Stimulated activated naive B cell treated with anti-CD40 and anti-IgM and Interleukin-4, amounts not matched to agents 10 μg/mL and 1 μg/mL and 100 μg/mL, for 72 hours (primary cell): ENCODE measurements around the gene POU6F2.
"Not testable (repeated sequence)": the region's sequence is repeated elsewhere in the genome, so short reads cannot be mapped to it uniquely, and the experiment has no call there.

Experiments used
- ATAC-seq, 2 donors: fragments of 150-1000 bp; cut with Tn5 transposase; replicated peaks; 2 replicates each; pipeline ENCODE4 v1.10.0; 2021; ENCODE audit warnings: moderate library complexity in 1 of 2
- DNase-seq: peaks from one replicate; pipeline ENCODE4 v3.0.0; 2021
- H3K27ac Mint-ChIP-seq: one replicate; pipeline ENCODE4 v1.8.0; 2022; ENCODE audit warnings: mild to moderate bottlenecking, mixed read lengths
- H3K27me3 Mint-ChIP-seq, 2 donors: one replicate each; pipeline ENCODE4 v1.8.0; 2022; ENCODE audit warnings: mixed read lengths in 2 of 2
- H3K36me3 Mint-ChIP-seq, 2 donors: one replicate each; pipeline ENCODE4 v1.8.0; 2022; ENCODE audit warnings: mixed read lengths in 2 of 2, mild to moderate bottlenecking in 1 of 2
- H3K4me1 Mint-ChIP-seq, 2 donors: one replicate each; pipeline ENCODE4 v1.8.0; 2022; ENCODE audit warnings: mixed read lengths in 2 of 2, mild to moderate bottlenecking in 1 of 2
- H3K4me3 Mint-ChIP-seq, 2 donors: one replicate each; pipeline ENCODE4 v1.8.0; 2022; ENCODE audit warnings: mild to moderate bottlenecking in 2 of 2, mixed read lengths in 2 of 2, moderate library complexity in 1 of 2
- H3K9me3 Mint-ChIP-seq, 2 donors: one replicate each; pipeline ENCODE4 v1.8.0; 2022; ENCODE audit warnings: mixed read lengths in 2 of 2, mild to moderate bottlenecking in 1 of 2

POU6F2 gene

DNA sequence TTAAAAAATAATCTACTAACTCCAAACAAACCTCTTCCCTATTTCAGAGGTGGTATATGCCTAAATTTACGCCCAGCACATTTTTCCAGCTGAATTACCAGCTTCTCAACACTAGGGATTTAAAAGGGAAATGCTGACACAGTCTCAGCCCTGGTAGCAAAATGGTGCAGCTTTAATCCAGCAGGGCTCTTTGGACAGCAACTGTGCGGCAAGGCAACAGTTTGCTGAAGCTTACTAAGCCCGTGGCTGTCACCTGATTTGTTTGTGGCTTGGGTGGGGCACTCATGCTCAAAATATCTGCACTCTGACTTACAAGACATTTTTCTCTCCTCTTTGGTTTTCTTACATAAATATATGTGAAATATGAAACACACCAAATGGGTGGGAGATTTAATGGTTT, 206.7 kb downstream of the POU6F2 start:
- Mint-ChIP-seq H3K9me3 (peaks cover 0 to 4% of the 10 kb centered on the region in 2 donors), H3K27ac (no peak overlapping the region), H3K4me3 (no peak overlapping the region), H3K27me3 (no peaks in the 10 kb centered on the region), H3K4me1 (no peaks in the 10 kb centered on the region), H3K36me3 (no peaks in the 10 kb centered on the region)
- ATAC-seq (no peak), DNase-seq (no peak)

DNA sequence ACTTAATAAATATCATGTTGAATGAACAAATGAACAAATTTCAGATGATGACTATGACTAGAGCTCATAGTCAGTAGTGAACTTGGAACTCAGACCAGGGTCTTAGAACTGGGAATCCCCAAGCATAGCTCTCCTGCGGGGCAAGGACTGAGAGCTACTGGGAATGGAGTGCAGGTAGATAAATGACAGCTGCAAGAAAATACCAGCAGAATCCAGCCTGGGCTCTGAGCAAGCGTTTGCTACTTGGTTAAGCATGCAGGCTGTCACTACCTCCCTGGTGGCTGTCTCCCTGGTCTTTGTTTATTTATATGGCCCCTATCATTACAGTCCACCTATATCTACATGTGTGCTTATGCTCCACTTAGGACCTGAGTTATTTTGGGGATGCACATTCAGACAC, 208.4 kb downstream of the POU6F2 start:
- no peak overlapping the region for H3K4me3 Mint-ChIP-seq
- peaks cover 0 to 4% of the 10 kb centered on the region in 2 donors for H3K9me3 Mint-ChIP-seq
- no peaks in the 10 kb centered on the region for H3K27me3 Mint-ChIP-seq
- DNase-seq, result no peak
- ATAC-seq, result no peak
- no peak overlapping the region for H3K27ac Mint-ChIP-seq
- H3K36me3 Mint-ChIP-seq, result no peaks in the 10 kb centered on the region
- H3K4me1 Mint-ChIP-seq, result no peaks in the 10 kb centered on the region

DNA sequence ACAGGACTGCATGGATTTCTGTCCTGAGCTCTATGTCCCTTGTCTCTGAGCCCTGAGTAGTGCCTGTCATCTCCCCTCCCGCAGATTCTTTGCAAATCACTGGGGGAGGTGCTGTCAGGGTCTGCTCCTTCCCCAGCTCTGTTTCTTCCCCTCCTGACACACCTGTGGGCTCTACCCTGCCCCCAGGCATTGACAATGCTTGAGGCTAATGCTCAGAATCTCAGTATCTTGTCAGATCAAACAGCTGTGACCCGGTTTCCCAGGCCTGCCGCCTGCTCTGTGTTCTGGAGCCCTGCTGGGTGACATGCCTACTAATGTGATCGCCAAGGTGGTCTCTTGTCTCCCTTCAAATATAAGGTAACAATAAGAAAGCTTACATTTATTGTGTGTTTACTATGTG, 209.0 kb downstream of the POU6F2 start:
- no peaks in the 10 kb centered on the region for H3K36me3 Mint-ChIP-seq
- H3K4me3 Mint-ChIP-seq, result no peak overlapping the region
- DNase-seq, result no peak
- no peaks in the 10 kb centered on the region for H3K4me1 Mint-ChIP-seq
- no peaks in the 10 kb centered on the region for H3K27me3 Mint-ChIP-seq
- no peak overlapping the region for H3K27ac Mint-ChIP-seq
- no peak for ATAC-seq
- peaks cover 0 to 4% of the 10 kb centered on the region in 2 donors for H3K9me3 Mint-ChIP-seq

DNA sequence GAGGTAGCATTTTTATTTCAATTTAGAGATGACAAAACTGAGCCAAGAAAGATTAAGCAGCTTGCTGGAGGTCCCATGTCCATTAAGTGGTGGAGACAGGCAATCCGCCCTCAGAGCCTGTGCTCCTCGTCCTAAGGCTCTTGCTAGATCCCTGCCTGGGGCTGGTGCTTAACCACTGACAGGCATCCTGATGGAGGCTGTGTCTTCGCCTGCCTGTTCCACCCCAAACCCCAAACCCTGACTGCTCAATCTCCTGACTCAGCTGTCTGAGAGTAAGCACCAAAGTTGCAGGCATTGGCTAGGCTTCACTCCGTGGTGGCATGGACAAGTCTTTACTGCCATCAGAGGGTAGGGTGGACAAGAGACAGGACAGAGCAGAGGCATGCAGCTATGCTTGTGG, 209.4 kb downstream of the POU6F2 start:
- Mint-ChIP-seq H3K4me1 (no peaks in the 10 kb centered on the region), H3K36me3 (no peaks in the 10 kb centered on the region), H3K27me3 (peaks cover 0 to 3% of the 10 kb centered on the region in 2 donors), H3K27ac (no peak overlapping the region), H3K4me3 (no peak overlapping the region), H3K9me3 (peaks cover 0 to 4% of the 10 kb centered on the region in 2 donors)
- no peak for DNase-seq
- ATAC-seq, result no peak

DNA sequence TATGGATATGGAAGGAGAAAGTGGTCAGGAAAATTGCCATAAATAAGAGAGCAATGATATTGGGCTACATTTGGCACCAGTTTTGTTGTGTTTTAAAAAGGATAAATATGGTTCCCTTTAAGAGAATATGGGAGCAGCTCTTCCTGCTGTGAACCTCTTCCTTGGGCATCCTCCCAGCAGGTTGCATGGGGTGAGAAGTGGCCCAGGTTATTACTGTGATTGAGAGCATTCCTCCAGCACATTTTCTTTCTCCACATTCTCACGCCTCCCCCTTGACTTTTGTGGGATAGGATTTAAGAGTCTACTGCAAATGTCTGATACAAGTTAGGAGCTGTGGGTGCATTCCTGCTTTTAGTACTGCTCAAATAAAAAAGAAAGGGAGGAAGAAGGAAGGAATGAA, 214.8 kb downstream of the POU6F2 start:
- Mint-ChIP-seq H3K4me3 (no peak overlapping the region), H3K9me3 (no peaks in the 10 kb centered on the region), H3K27ac (no peak overlapping the region), H3K36me3 (no peaks in the 10 kb centered on the region), H3K4me1 (no peaks in the 10 kb centered on the region), H3K27me3 (peaks cover 0 to 5% of the 10 kb centered on the region in 2 donors)
- ATAC-seq, result no peak
- DNase-seq, result no peak

DNA sequence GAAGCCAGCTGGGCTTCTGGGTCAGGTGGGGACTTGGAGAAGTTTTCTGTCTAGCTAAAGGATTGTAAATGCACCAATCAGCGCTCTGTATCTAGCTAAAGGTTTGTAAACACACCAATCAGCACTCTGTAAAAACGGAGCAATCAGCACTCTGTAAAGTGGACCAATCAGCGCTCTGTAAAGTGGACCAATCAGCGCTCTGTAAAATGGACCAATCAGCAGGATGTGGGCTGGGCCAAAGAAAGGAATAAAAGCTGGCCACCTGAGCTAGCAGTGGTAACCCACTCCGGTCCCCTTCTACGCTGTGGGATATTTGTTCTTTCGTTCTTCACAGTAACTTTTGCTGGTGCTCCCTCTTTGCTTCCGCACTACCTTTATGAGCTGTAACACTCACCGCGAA, 216.7 kb downstream of the POU6F2 start:
- not testable (repeated sequence) for H3K27me3 Mint-ChIP-seq, ATAC-seq, DNase-seq, H3K4me3 Mint-ChIP-seq, H3K9me3 Mint-ChIP-seq, H3K4me1 Mint-ChIP-seq, H3K27ac Mint-ChIP-seq, H3K36me3 Mint-ChIP-seq

DNA sequence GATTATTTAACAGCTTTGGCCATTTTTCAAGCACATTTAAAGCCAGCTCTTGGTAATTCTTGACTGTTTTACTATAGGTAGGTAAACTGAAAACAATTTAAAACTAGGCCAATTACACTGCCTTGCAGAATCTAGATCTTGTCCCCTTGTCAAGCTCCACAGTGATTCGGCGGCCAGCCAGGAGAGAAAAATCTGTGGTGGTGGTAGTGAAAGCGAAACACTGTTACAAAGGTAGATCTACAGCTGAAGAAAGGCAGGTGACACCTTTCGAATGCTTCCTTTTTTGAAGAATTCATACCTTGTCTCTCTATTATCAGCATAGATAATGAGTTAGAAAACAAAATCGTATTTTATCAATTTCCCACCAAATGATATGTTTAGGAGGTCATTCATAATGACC, 218.3 kb downstream of the POU6F2 start:
- Mint-ChIP-seq H3K9me3 (no peaks in the 10 kb centered on the region), H3K27me3 (peaks cover 0 to 5% of the 10 kb centered on the region in 2 donors)

DNA sequence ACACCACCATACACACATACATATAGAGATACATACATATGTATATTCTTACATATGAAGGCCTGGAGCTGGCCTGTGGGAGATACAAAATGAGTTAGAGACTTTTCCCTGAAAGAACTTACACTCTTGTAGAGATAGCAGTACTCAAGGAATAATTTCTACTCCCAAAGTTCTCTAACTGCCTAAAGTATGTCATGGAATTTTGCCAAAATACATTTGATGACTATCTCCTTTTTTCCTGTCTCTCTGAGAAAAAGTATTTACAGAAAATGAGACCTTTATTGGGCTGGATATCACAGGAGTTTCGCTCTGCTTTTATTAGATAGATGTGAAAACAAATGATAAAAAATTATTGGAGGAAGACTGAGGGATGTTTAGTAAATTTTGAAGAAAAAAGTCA, 220.1 kb downstream of the POU6F2 start:
- Mint-ChIP-seq H3K27ac (no peak overlapping the region), H3K4me1 (no peaks in the 10 kb centered on the region), H3K36me3 (no peaks in the 10 kb centered on the region), H3K4me3 (no peak overlapping the region), H3K27me3 (no peaks in the 10 kb centered on the region), H3K9me3 (no peaks in the 10 kb centered on the region)
- ATAC-seq (no peak), DNase-seq (no peak)

More for the DNA sequence above, 218.3 kb downstream of the POU6F2 start:
- no peak for DNase-seq
- H3K4me1 Mint-ChIP-seq, result no peaks in the 10 kb centered on the region
- ATAC-seq, result no peak
- H3K36me3 Mint-ChIP-seq, result no peaks in the 10 kb centered on the region
- no peak overlapping the region for H3K27ac Mint-ChIP-seq
- no peak overlapping the region for H3K4me3 Mint-ChIP-seq

DNA sequence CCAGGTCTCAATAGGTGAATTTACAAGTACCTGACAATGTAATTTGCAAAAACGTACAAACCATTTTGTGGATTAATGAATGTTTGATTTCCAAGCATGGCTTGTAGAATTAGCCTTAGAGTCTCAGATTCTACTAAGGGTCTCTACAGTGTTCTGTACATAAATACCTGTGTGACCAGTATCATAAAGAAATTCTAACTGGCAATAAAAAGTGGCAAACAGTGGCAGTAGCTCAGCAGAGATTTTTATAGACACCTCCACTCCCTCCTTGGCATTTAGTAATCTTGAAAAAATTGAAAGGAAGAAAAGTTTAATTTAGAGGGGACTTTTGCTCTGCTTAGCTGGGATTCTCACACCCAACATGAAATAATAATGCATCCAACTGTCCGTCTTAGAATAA, 220.8 kb downstream of the POU6F2 start:
- DNase-seq (no peak), ATAC-seq (no peak)
- Mint-ChIP-seq H3K4me3 (no peak overlapping the region), H3K27ac (no peak overlapping the region), H3K4me1 (no peaks in the 10 kb centered on the region), H3K9me3 (no peaks in the 10 kb centered on the region), H3K27me3 (no peaks in the 10 kb centered on the region), H3K36me3 (no peaks in the 10 kb centered on the region)

DNA sequence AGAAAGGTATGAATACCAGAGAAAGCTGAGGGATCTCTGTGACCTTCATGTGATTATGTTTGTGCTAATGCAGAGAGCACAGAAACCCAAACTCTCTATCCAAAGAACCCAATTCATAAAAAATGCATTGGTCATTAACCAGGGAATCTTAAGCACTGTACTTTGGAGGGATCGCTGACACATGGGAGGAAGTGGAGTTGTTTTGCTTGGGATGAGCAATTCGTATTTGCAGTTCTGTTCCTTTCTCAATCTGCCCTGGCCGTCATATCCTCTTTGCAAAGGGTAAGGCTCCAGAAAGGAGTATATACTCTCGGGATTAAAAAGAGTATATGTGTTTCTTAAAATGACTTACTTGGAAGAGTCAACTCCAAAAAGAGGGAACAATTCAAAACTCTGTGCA, 221.3 kb downstream of the POU6F2 start:
- H3K9me3 Mint-ChIP-seq, result no peaks in the 10 kb centered on the region
- H3K27ac Mint-ChIP-seq, result no peak overlapping the region
- no peaks in the 10 kb centered on the region for H3K27me3 Mint-ChIP-seq
- H3K4me3 Mint-ChIP-seq, result no peak overlapping the region
- ATAC-seq (no peak), DNase-seq (no peak)
- no peaks in the 10 kb centered on the region for H3K36me3 Mint-ChIP-seq
- no peaks in the 10 kb centered on the region for H3K4me1 Mint-ChIP-seq

DNA sequence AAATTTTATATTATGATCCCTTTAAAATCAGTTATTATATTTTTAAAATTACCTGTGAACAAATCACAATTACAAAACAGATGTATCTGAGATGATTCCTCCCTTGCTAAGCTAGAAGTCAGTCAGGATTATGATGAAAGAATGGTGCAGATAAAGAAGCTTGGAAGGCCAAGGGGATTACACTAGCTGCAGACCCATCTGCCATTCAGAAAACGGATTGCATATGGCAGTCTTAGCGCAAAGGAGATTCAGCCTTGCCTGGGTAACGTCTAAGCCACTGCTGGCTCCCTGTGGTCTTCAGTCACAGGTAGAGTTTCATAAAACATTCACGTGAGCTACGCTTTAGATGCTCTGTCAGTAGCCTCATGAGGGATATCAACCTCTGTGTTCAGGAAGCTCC, 222.2 kb downstream of the POU6F2 start:
- no peaks in the 10 kb centered on the region for H3K27me3 Mint-ChIP-seq
- H3K4me3 Mint-ChIP-seq, result no peak overlapping the region
- no peak overlapping the region for H3K27ac Mint-ChIP-seq
- ATAC-seq (no peak), DNase-seq (no peak)
- H3K9me3 Mint-ChIP-seq, result no peaks in the 10 kb centered on the region
- H3K4me1 Mint-ChIP-seq, result no peaks in the 10 kb centered on the region
- H3K36me3 Mint-ChIP-seq, result no peaks in the 10 kb centered on the region

DNA sequence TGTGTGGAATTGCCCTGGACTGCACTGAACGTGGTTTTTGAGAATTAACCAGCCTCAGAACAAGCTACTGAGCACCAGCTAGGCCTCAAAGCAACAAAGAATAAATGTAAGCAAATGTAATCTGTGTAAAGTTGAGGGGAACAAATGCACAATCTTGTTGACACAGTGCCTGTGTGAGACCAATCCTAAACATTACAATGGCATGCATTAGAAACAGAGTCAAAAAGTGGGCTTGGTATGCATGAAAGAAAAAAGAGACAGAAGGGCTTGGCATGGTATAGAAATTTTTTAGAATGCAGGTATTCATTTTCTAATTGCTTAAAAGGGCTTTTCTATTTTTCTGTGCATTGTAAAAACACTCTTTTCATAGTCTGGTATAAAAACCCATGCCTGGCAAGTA, 224.3 kb downstream of the POU6F2 start:
- no peaks in the 10 kb centered on the region for H3K27me3 Mint-ChIP-seq
- H3K36me3 Mint-ChIP-seq, result no peaks in the 10 kb centered on the region
- H3K4me3 Mint-ChIP-seq, result no peak overlapping the region
- ATAC-seq, result no peak
- H3K9me3 Mint-ChIP-seq, result no peaks in the 10 kb centered on the region
- H3K27ac Mint-ChIP-seq, result no peak overlapping the region
- DNase-seq, result no peak
- H3K4me1 Mint-ChIP-seq, result no peaks in the 10 kb centered on the region

DNA sequence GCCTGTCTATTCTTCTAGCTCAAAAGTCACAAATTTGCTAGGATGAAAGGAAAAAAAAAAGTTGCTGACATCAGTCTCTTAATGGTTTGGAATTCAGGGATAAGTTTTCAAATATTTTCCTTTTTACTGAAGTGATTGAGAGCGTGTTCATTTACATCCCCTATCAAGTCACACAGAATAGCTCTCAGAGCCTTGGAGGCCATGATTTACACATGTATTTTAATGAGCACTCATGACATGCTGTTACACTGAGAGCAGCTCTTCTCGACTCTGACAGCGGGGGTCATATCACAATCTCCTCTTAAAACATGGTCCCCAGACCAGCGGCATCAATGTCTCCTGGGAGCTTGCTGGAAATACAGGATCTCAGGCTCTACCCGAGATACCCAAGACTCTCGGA, 232.7 kb downstream of the POU6F2 start:
- Mint-ChIP-seq H3K27ac (no peak overlapping the region), H3K4me3 (no peak overlapping the region), H3K9me3 (no peaks in the 10 kb centered on the region), H3K4me1 (no peaks in the 10 kb centered on the region), H3K27me3 (no peaks in the 10 kb centered on the region), H3K36me3 (no peaks in the 10 kb centered on the region)
- DNase-seq (no peak), ATAC-seq (no peak)

DNA sequence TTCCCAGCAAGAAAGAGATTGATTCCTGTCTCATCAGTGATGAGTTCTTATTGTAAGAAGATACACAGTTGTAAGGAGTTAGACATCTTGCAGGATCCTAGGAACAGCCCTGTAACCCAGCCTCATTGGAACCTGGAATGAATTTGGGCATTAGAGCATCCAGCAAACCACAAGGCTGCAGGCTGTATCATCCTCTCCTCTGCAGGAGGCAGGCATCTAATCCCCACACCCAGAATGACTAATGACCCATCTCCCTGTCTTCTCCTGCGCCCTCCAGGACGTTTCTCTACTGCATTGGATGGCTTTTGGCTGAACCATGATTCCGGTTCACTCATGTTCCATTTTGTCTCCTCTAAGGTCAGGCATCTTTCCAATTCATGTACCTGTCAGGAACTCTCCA, 233.9 kb downstream of the POU6F2 start:
- no peaks in the 10 kb centered on the region for H3K4me1 Mint-ChIP-seq
- H3K36me3 Mint-ChIP-seq, result no peaks in the 10 kb centered on the region

DNA sequence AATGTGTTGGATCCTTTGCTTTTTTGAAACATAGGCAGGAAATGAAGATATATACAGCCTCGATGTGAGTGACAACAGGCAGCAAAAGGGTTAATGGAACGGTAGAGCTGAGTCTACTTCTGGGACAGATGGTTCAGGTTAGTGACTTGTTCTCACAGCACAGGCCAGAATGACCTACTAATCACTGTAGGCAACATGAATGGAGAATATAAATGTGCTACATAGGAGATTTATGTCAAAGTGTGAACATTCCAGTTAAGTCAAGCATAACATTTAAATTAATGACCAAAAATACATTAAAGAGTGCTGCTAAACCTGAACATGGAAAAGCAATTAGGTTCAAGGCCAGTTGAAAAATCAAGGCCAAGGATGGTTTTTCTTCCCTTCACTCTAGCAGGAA, 235.2 kb downstream of the POU6F2 start:
- no peak for ATAC-seq
- Mint-ChIP-seq H3K4me1 (no peaks in the 10 kb centered on the region), H3K27ac (no peak overlapping the region), H3K27me3 (peaks cover 0 to 6% of the 10 kb centered on the region in 2 donors), H3K9me3 (no peaks in the 10 kb centered on the region), H3K36me3 (no peaks in the 10 kb centered on the region), H3K4me3 (no peak overlapping the region)
- DNase-seq, result no peak

More for the DNA sequence above, 233.9 kb downstream of the POU6F2 start:
- no peak for DNase-seq
- no peak overlapping the region for H3K4me3 Mint-ChIP-seq
- peaks cover 0 to 6% of the 10 kb centered on the region in 2 donors for H3K27me3 Mint-ChIP-seq
- no peaks in the 10 kb centered on the region for H3K9me3 Mint-ChIP-seq
- no peak for ATAC-seq
- no peak overlapping the region for H3K27ac Mint-ChIP-seq

DNA sequence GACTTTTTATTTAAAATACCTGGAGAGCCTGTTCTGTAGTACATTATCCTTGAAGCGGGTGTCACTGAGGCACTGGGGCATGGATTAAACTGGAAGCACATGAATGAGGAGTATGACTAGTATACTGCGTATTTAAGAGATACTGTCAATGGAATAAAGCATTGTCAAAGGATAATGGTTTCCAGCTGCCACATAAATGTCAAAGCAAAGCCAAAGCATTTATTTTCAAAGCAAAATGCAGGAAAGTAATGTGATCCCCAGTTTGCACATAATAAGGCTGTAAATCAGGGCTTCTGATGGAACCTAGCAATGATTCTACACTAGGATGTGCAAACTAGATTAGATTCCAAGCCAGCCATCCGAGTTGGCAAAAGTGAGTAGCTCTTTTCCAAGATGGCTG, 240.1 kb downstream of the POU6F2 start:
- ATAC-seq, result no peak
- no peaks in the 10 kb centered on the region for H3K9me3 Mint-ChIP-seq
- H3K27ac Mint-ChIP-seq, result no peak overlapping the region
- DNase-seq, result no peak
- no peaks in the 10 kb centered on the region for H3K4me1 Mint-ChIP-seq
- H3K36me3 Mint-ChIP-seq, result no peaks in the 10 kb centered on the region
- no peak overlapping the region for H3K4me3 Mint-ChIP-seq
- peaks cover 0 to 6% of the 10 kb centered on the region in 2 donors for H3K27me3 Mint-ChIP-seq
